Spleen (tissue), 11 donors: ENCODE measurements around the gene ASF1B. TPM values are rescaled to one million over a fixed set of nuclear protein-coding genes. Genes with fewer than 3 reads are reported as not detected.
A peak's percentile ranks its signal among the peaks of the same experiment; 100 is the strongest.

Experiments
- DNase-seq: peaks from one replicate; pipeline ENCODE4 v3.0.0-alpha.2; 2020
- H3K27ac ChIP-seq, 8 donors: fragments of 200-600 bp; sonication (generic) in 7 of 8; 1 replicate in 4 of 8; 2 replicates in 4 of 8; pipeline versions ENCODE4 v1.5.0 to v1.8.0; 2016 to 2021; ENCODE audit warnings: inconsistent platforms in 4 of 8, mild to moderate bottlenecking in 4 of 8, moderate library complexity in 1 of 8
- H3K27me3 ChIP-seq, 7 donors: fragments of 200-600 bp; sonication (generic) in 6 of 7; replicated peaks in 1 of 7; 1 replicate in 4 of 7; 2 replicates in 3 of 7; pipeline versions ENCODE4 v1.5.0 to v1.8.0; 2016 to 2021; ENCODE audit warnings: inconsistent platforms in 3 of 7, mild to moderate bottlenecking in 1 of 7
- H3K36me3 ChIP-seq, 6 donors: fragments of 200-600 bp; sonication (generic) in 5 of 6; 1 replicate in 4 of 6; 2 replicates in 2 of 6; pipeline versions ENCODE4 v1.5.0 to v1.8.0; 2016 to 2021; ENCODE audit warnings: inconsistent platforms in 2 of 6
- H3K4me1 ChIP-seq, 6 donors: fragments of 200-600 bp; sonication (generic) in 5 of 6; 1 replicate in 3 of 6; 2 replicates in 3 of 6; pipeline versions ENCODE4 v1.5.0 to v1.8.0; 2016 to 2021; ENCODE audit warnings: inconsistent platforms in 3 of 6
- H3K4me3 ChIP-seq, 8 donors: fragments of 200-600 bp; sonication (generic) in 7 of 8; 1 replicate in 4 of 8; 2 replicates in 4 of 8; pipeline versions ENCODE4 v1.5.0 to v1.8.0; 2016 to 2021; ENCODE audit warnings: inconsistent platforms in 4 of 8, mild to moderate bottlenecking in 4 of 8, moderate library complexity in 2 of 8
- H3K9me3 ChIP-seq, 8 donors: fragments of 200-600 bp; sonication (generic) in 7 of 8; 1 replicate in 4 of 8; 2 replicates in 4 of 8; pipeline versions ENCODE4 v1.5.0 to v1.8.0; 2016 to 2021; ENCODE audit warnings: inconsistent platforms in 4 of 8
- POLR2A ChIP-seq, 3 donors: fragments of 450-650 bp; IDR thresholded peaks; one replicate each; pipeline ENCODE4 v1.5.1; 2017; ENCODE audit warnings: antibody characterized with exemption in 3 of 3, mild to moderate bottlenecking in 1 of 3
- POLR2AphosphoS5 ChIP-seq, 3 donors: sonication (generic); formaldehyde crosslinking; IDR thresholded peaks; one replicate each; pipeline ENCODE4 v1.5.1; 2017; ENCODE audit warnings: antibody characterized with exemption in 3 of 3
- WGBS, 5 donors: extraction: QIAGEN DNeasy Blood & Tissue Kit in 3 of 5; methylation state at CpG; one replicate each; pipeline versions ENCODE4 v1.1.5 to v1.1.7; 2013 to 2018; 5-methylcytosine and 5-hydroxymethylcytosine counted together
- intact Hi-C: fragments of 100-400 bp; cut with DNase I; formaldehyde crosslinking; loops from one replicate; pipeline ENCODE4 v1.15.0; 2023; ENCODE audit warnings: low total_unique reads
- polyA plus RNA-seq, 3 donors: library from polyadenylated mRNA; stranded (reverse); fragments of 200-250 nt; gene quantifications; one replicate each; pipeline ENCODE4 v1.2.1, GENCODE V29; 2013
- total RNA-seq, 7 donors: library from RNA; depleted of rRNA in 3 of 7; stranded (reverse); fragments of >200 nt in 3 of 7; fragmentation: NEBNext Ultra II Directional in 4 of 7; extraction: Animal tissue kit (Norgen Biotek cat#: 25700) in 4 of 7; gene quantifications; one replicate each; pipeline versions ENCODE4 v1.1.0 to v1.2.1, GENCODE V29; 2016 to 2021
- TF ChIP-seq, protein P1 (sequence below), 11 experiments: fragments of 200-600 bp in 7 of 11; fragments of 450-650 bp in 4 of 11; sonication (generic) in 4 of 11; IDR thresholded peaks in 8 of 11; conservative IDR thresholded peaks in 3 of 11; 1 replicate in 7 of 11; 2 replicates in 4 of 11; pipeline versions ENCODE4 v1.4.0 to v1.8.0; 2016 to 2021; ENCODE audit warnings: antibody characterized with exemption in 11 of 11, inconsistent platforms in 4 of 11, mild to moderate bottlenecking in 1 of 11
- donor health status: healthy with polysubstance abuse.
- donor health status: DM: no; HTN: no; CAD: no; lungs with moderate emphysema.
- donor health status: DM: no; HTN: no; CAD: no.
- donor health status: Bipolar disorder and iron deficiency.
- donor health status: healthy.
- donor health status: DM: no; HTN: no; CAD: no.
- donor health status: DM: yes; HTN: yes; CAD: no.

ASF1B gene
- total and polyA plus RNA-seq, 10 donors, result 3.8 to 24.8 (median 8.6) TPM

DNA sequence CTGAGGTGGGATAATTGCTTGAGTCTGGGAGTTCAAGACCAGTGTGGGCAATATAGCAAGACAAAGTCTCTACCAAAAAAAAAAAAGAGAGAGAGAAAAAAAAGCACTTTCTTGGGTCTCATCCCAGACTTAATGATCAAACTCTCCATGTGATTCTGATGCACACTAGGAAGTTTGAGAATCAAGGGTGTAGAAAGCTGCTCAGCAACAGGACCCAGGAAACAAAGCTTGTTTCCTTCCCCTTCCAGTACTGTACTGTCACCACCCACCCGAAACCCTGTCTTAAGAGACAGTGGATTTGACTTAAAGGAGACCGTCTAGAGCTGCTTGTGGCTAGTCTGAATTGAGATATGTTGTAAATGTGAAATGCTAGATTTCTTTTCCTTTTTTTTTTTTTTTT is 58.0 kb downstream of the ASF1B start:
- H3K27me3 ChIP-seq, result peaks cover 0 to 10% (median 0%) of the 10 kb centered on the region in 7 donors
- 34 to 57% (median 44%) methylated on average over 2 of the region's 2 CpGs for WGBS, 5 donors
- H3K27ac ChIP-seq, result peak overlapping the region in 4 of 8 donors; percentile 49 to 90 (median 56)
- H3K36me3 ChIP-seq, result no peaks in the 10 kb centered on the region
- no peak overlapping the region for H3K4me3 ChIP-seq
- intact Hi-C loops, result no loop called here
- peaks cover 26 to 89% (median 55%) of the 10 kb centered on the region in 6 donors for H3K4me1 ChIP-seq
- no peak for DNase-seq
- TF ChIP-seq POLR2A (IDR thresholded peaks at IDR 0.05), result no peak
- no peaks in the 10 kb centered on the region for H3K9me3 ChIP-seq

DNA sequence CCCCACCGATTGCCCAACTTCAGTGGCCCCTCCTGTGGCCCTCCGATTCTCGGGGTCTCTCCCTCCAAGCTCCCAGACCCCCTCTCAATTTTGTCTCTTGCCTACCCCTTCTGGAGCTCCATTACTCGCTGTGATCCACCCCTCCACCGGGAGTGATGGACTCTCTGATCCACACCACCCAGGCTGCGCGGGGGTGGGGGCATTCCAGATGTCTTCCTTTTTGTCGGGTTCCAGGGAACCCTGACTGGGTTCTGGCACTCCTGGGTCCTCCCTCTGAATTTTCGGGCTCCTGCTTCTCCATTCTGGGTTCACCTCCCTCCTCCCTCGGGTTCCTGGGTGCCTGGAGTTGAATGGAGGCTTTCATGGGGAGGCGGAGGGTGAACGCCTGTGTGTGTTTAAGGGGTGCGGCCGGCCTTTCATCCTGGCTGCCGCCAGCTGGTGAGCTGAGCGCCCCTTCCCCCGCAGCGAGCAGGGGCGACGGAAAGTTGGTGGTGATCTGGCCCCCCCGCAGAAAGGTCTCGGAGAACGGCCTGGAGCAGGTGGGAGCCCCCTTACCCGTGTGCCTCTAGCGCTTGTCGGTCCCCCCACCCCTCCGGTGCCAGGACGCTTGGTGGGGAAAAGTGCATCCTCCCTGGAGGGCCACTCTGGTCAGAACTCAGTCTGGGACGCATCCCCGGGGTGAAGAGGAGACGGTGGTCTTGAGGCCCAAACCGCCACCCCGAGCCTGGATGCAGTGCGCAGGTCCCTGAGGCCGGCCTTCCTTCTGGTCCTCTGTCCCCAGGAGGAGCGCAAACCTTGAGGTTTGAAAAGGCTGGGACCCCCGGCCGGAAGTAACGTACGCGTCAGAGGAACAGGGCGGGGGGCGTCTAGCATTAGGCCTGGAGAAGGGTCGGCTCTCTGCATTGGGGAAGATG is 62.2 kb downstream of the ASF1B start:
- no peak for TF ChIP-seq POLR2A (IDR thresholded peaks at IDR 0.05)
- TF ChIP-seq, protein P1, sequence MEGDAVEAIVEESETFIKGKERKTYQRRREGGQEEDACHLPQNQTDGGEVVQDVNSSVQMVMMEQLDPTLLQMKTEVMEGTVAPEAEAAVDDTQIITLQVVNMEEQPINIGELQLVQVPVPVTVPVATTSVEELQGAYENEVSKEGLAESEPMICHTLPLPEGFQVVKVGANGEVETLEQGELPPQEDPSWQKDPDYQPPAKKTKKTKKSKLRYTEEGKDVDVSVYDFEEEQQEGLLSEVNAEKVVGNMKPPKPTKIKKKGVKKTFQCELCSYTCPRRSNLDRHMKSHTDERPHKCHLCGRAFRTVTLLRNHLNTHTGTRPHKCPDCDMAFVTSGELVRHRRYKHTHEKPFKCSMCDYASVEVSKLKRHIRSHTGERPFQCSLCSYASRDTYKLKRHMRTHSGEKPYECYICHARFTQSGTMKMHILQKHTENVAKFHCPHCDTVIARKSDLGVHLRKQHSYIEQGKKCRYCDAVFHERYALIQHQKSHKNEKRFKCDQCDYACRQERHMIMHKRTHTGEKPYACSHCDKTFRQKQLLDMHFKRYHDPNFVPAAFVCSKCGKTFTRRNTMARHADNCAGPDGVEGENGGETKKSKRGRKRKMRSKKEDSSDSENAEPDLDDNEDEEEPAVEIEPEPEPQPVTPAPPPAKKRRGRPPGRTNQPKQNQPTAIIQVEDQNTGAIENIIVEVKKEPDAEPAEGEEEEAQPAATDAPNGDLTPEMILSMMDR (IDR thresholded peaks at IDR 0.05 in 8 of 11, conservative IDR thresholded peaks at IDR 0.05 in 3 of 11), result no peak
- no peak for TF ChIP-seq POLR2AphosphoS5 (IDR thresholded peaks at IDR 0.05)
- intact Hi-C loops, result loop anchor here (5.0 kb wide), 1 partner anchor 192 kb away; no protein-coding TSS in a partner anchor
- DNase-seq, result peak; percentile 84
- no peaks in the 10 kb centered on the region for H3K36me3 ChIP-seq
- no peaks in the 10 kb centered on the region for H3K9me3 ChIP-seq
- peaks cover 31 to 71% (median 50%) of the 10 kb centered on the region in 6 donors for H3K4me1 ChIP-seq
- H3K4me3 ChIP-seq, result peak overlapping the region; percentile 54 to 75 (median 60)
- 1 to 3% (median 2%) methylated on average over 35 to 44 of the region's 44 CpGs for WGBS, 5 donors
- peaks cover 0 to 29% (median 0%) of the 10 kb centered on the region in 7 donors for H3K27me3 ChIP-seq
- peak overlapping the region; percentile 49 to 92 (median 89) for H3K27ac ChIP-seq

- no peak for TF ChIP-seq POLR2A (IDR thresholded peaks at IDR 0.05)
- TF ChIP-seq, protein P1 (IDR thresholded peaks at IDR 0.05 in 8 of 11, conservative IDR thresholded peaks at IDR 0.05 in 3 of 11), result peak in 7 of 11 experiments; percentile 2 to 68 (median 34)
- TF ChIP-seq POLR2AphosphoS5 (IDR thresholded peaks at IDR 0.05), result peak; percentile 38 to 73 (median 64)
- peak overlapping the region; percentile 54 to 75 (median 60) for H3K4me3 ChIP-seq
- no peaks in the 10 kb centered on the region for H3K36me3 ChIP-seq
- peaks cover 0 to 29% (median 0%) of the 10 kb centered on the region in 7 donors for H3K27me3 ChIP-seq
- DNase-seq, result peak; percentile 95
- 0 to 1% (median 0%) methylated on average over 27 to 106 of the region's 106 CpGs for WGBS, 5 donors
- H3K27ac ChIP-seq, result peak overlapping the region; percentile 49 to 92 (median 89)
- H3K4me1 ChIP-seq, result peaks cover 31 to 63% (median 46%) of the 10 kb centered on the region in 6 donors
- intact Hi-C loops, result loop anchor here (5.0 kb wide), 1 partner anchor 191 kb away; no protein-coding TSS in a partner anchor
- no peaks in the 10 kb centered on the region for H3K9me3 ChIP-seq
Observed at GRCh38 chr19:14073261-14073924, 63.0 kb downstream of the ASF1B start.

- Histone ChIP-seq H3K4me1 (peaks cover 31 to 56% (median 44%) of the 10 kb centered on the region in 6 donors), H3K27ac (peak within 1 kb of the TSS; percentile 49 to 92 (median 89)), H3K4me3 (peak within 1 kb of the TSS; percentile 54 to 75 (median 60)), H3K9me3 (no peaks in the 10 kb centered on the region), H3K27me3 (peaks cover 0 to 29% (median 0%) of the 10 kb centered on the region in 7 donors), H3K36me3 (no peaks in the 10 kb centered on the region)
- intact Hi-C loops, result loop anchor here (5.0 kb wide), 1 partner anchor 190 kb away; no protein-coding TSS in a partner anchor
- DNase-seq, result peak; percentile 86
- TF ChIP-seq POLR2A (IDR thresholded peaks at IDR 0.05), result no peak
- TF ChIP-seq, protein P1 (IDR thresholded peaks at IDR 0.05 in 8 of 11, conservative IDR thresholded peaks at IDR 0.05 in 3 of 11), result peak in 1 of 11 experiments; percentile 6
- TF ChIP-seq POLR2AphosphoS5 (IDR thresholded peaks at IDR 0.05), result no peak
- WGBS, 5 donors, result 1% methylated on average over 13 to 51 of the region's 51 CpGs
Observed at GRCh38 chr19:14072535-14073260, 63.7 kb downstream of the ASF1B start, which contains the start of gene MISP3. MISP3 (plus strand) TSS chr19:14072786; CDS start chr19:14073310, 524 bp downstream.
